ACC112 (cell line): ENCODE measurements around the gene RBBP7.
"Not testable (repeated sequence)": the region's sequence is repeated elsewhere in the genome, so short reads cannot be mapped to it uniquely, and the experiment has no call there.

Source experiments
- H2AFZ ChIP-seq: fragments of 200-600 bp; sonication (generic); one replicate; pipeline ENCODE4 v1.6.0; 2017; ENCODE audit warnings: antibody characterized with exemption, low read length; ENCODE audit not compliant: unreplicated experiment
- H3K27ac ChIP-seq: fragments of 200-600 bp; sonication (generic); 2 replicates; pipeline ENCODE4 v1.5.1; 2014; ENCODE audit warnings: low read depth, mild to moderate bottlenecking, antibody characterized with exemption, low read length, moderate library complexity
- H3K27me3 ChIP-seq: fragments of 200-600 bp; sonication (generic); 2 replicates; pipeline ENCODE4 v1.6.1; 2014; ENCODE audit warnings: mild to moderate bottlenecking, antibody characterized with exemption, low read length, moderate library complexity, mixed read lengths; ENCODE audit not compliant: insufficient read depth
- H3K36me3 ChIP-seq: fragments of 200-600 bp; sonication (generic); 2 replicates; pipeline ENCODE4 v1.6.1; 2016; ENCODE audit warnings: mild to moderate bottlenecking, antibody characterized with exemption, low read length, moderate library complexity, mixed read lengths; ENCODE audit not compliant: insufficient read depth
- H3K4me1 ChIP-seq: fragments of 200-600 bp; sonication (generic); one replicate; pipeline ENCODE4 v1.6.1; 2016; ENCODE audit warnings: low read length, mixed read lengths; ENCODE audit not compliant: insufficient read depth, unreplicated experiment, control insufficient read depth
- H3K4me3 ChIP-seq: fragments of 200-600 bp; sonication (generic); 2 replicates; pipeline ENCODE4 v1.5.1; 2014; ENCODE audit warnings: mild to moderate bottlenecking, low read depth, low read length
- H3K79me2 ChIP-seq: fragments of 200-600 bp; sonication (generic); one replicate; pipeline ENCODE4 v1.6.0; 2016; ENCODE audit warnings: low read length; ENCODE audit not compliant: control insufficient read depth, unreplicated experiment, insufficient read depth

Gene RBBP7

DNA sequence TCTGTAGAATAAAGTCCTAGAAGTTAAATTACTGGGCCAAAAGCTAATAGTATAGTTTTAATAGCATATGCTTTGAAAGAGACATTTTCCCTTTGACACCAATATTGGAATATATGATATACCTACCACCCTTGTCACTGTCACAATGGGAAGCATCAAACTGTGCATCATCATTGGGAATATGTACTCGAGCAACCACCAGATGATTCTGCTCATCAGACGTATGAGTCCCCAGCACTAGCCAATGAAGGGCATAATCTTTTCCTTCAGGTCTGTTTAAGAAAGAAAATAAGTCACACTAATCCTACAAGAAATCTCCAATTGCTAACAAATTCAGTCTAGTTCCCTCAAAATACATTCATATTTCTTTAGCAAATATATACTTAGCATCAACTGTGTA, 7.3 kb downstream of the RBBP7 start:
- H2AFZ ChIP-seq = no peak overlapping the region
- no peak overlapping the region for H3K4me3 ChIP-seq
- peaks cover 89% of the 10 kb centered on the region for H3K79me2 ChIP-seq
- H3K27ac ChIP-seq = no peak overlapping the region
- peaks cover 41% of the 10 kb centered on the region for H3K36me3 ChIP-seq
- H3K4me1 ChIP-seq = peaks cover 11% of the 10 kb centered on the region
- H3K27me3 ChIP-seq = no peaks in the 10 kb centered on the region

DNA sequence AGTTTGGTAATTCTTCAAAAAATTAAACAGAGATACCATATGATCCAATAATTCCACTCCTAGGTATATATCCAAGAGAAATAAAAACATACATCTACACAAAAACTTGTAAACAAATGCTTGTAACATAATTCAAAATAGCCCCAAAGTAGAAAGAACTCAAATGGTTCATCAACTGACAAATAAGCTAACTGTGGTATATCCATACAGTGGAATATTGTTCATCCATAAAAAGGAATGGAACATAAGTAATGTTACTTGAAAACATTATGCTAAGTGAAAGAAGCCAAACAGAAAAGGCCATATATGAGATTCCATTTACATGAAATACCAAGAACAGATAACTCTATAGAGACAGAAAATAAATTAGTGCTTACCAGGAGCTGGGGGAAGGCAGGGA, 13.4 kb downstream of the RBBP7 start:
- Histone ChIP-seq H3K27ac (no peak overlapping the region), H3K27me3 (no peaks in the 10 kb centered on the region), H2AFZ (no peak overlapping the region), H3K4me1 (peaks cover 18% of the 10 kb centered on the region), H3K36me3 (peaks cover 57% of the 10 kb centered on the region), H3K79me2 (peaks cover 70% of the 10 kb centered on the region), H3K4me3 (no peak overlapping the region)

DNA sequence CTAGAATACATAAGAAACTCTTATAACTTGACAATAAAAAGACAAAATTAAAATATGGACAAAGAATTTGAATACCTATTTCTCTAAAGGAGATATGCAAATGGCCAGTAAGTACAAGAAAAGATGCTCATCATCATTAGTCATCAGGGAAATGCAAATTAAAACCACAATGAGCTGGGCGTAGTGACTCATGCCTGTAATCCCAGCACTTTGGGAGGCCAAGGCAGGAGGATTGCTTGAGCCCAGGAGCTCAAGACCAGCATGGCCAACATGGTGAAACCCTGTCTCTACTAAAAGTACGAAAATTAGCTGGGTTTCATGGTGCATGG, 14.1 kb downstream of the RBBP7 start:
- peaks cover 53% of the 10 kb centered on the region for H3K36me3 ChIP-seq
- peaks cover 23% of the 10 kb centered on the region for H3K4me1 ChIP-seq
- H2AFZ ChIP-seq, H3K4me3 ChIP-seq, H3K27ac ChIP-seq, H3K27me3 ChIP-seq: not testable (repeated sequence)
- peaks cover 67% of the 10 kb centered on the region for H3K79me2 ChIP-seq

DNA sequence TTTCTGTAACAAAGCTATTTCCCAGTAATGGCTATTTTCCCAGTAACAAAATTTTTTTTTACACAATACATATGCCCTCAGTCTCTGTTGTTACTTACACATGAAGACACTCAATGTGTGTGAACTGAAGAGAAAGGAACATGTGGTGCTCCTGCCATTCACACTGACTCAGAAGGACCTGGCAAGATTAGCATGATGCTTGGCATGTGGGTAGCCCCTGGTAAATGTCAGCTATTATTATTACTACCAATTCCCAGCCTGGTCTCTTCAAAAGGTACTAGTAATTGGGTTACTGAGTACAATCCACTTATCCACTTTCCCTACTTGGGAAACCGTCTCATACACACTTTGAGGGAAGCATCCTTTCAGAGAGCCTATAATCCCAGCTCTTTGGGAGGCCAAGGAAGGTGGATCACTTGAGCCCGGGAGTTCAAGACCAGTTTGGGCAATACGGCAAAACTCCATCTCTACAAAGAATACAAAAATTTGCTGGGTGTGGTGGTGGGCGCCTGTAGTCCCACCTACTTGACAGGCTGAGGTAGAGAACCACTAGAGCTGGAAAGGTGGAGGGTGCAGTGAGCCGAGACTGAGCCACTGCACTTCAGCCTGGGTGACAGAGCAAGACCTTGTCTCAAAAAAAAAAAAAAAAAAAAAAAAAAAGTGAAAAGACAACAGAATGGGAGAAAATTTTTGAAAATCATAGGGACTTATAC, 14.6 kb downstream of the RBBP7 start:
- H3K4me1 ChIP-seq = peaks cover 23% of the 10 kb centered on the region
- no peak overlapping the region for H3K4me3 ChIP-seq
- no peaks in the 10 kb centered on the region for H3K27me3 ChIP-seq
- H3K27ac ChIP-seq = 0 out of 2 replicates have a peak overlapping the region, but pooled peaks have one; percentile 23
- H3K79me2 ChIP-seq = peaks cover 63% of the 10 kb centered on the region
- H3K36me3 ChIP-seq = peaks cover 53% of the 10 kb centered on the region
- no peak overlapping the region for H2AFZ ChIP-seq

DNA sequence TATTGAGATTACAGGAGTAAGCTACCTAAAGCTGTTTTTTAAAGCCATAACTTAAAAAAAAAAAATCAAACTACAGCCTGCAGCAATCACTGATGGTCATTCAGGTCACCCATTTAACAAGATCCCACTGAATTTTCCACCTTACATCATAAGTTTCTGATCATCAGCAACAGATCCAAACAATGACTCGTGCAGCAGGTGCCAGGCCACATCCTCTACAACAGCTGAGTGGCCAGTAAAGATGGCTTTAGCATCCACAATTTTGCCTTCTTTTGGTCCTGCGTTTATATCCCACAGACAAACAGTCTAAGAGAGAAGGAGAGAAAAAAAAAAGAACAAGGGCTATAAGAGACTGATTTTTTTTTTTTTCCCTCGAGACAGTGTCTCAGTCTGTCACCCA, 16.6 kb downstream of the RBBP7 start:
- Histone ChIP-seq H2AFZ (no peak overlapping the region), H3K79me2 (peaks cover 45% of the 10 kb centered on the region), H3K27ac (no peak overlapping the region), H3K36me3 (peaks cover 53% of the 10 kb centered on the region), H3K4me1 (peaks cover 31% of the 10 kb centered on the region), H3K27me3 (no peaks in the 10 kb centered on the region), H3K4me3 (no peak overlapping the region)

DNA sequence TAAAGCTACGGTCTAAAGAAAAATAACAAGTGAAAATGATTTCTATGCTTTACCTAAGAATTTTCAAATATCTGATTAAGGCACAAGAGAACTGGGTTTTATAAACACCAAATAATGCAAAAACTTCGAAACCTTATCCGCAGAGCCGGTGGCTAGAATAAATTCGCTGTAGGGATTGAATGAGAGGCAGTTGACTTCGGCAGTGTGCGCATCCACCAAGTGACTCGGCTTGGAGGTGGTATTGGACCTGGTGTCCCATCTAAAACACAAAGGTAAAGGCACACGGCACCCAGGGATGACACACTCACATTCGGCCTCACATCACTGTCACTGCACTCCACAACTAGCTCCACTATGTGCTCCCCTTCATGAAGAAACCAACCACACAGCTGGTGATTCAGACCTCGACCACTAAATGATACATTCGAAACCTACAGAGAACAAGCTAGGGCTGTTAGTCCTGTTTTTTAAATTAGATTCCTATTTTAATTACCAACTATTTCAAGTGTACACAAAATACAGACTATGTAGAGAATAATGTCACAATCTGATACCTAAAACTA, 17.5 kb downstream of the RBBP7 start:
- no peak overlapping the region for H3K27ac ChIP-seq
- H3K79me2 ChIP-seq = peaks cover 45% of the 10 kb centered on the region
- no peaks in the 10 kb centered on the region for H3K27me3 ChIP-seq
- H2AFZ ChIP-seq = no peak overlapping the region
- no peak overlapping the region for H3K4me3 ChIP-seq
- peaks cover 31% of the 10 kb centered on the region for H3K4me1 ChIP-seq
- peaks cover 48% of the 10 kb centered on the region for H3K36me3 ChIP-seq

DNA sequence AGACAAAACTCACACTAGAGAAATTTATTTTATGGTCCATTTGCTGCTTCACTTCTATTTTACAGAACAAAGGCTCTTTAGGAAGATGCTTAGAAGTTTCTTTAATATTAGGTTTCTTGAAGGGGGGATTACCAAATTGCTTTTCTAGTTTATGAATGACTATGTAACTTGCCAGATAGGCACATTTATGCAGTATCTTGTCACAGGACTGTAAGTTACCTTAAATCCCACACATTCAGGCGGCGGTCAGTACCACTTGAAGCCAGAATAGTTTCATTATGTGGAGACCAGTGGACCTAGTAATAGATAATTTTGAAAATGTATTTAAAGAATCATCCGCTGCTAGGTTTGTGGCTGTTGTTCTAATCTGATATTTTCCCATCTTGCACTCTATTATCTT, 18.3 kb downstream of the RBBP7 start:
- H3K27me3 ChIP-seq = no peaks in the 10 kb centered on the region
- peaks cover 42% of the 10 kb centered on the region for H3K79me2 ChIP-seq
- peaks cover 41% of the 10 kb centered on the region for H3K36me3 ChIP-seq
- no peak overlapping the region for H3K4me3 ChIP-seq
- H2AFZ ChIP-seq = no peak overlapping the region
- peaks cover 30% of the 10 kb centered on the region for H3K4me1 ChIP-seq
- H3K27ac ChIP-seq = peak overlapping the region; percentile 18; the same call in 1 of the 2 replicates

DNA sequence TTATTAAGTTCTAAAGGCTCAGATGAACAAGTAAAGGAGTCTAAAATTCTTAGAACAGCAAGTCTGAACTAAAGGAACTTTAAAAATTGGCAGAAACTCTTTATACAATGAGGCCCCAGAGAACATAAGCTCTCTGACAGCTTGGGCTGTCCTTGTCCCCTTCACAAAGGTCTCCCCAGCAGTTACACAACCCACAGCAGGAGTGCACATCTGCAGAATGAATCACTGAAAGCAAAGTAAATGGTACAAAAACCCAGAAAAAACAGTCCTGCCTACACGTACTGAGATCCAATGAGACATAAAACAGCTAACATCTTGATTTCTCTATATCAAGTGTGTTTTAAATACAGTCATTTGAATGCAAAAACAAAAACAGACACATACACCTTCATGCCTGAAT, 18.7 kb downstream of the RBBP7 start:
- H3K4me1 ChIP-seq = peaks cover 26% of the 10 kb centered on the region
- H3K27me3 ChIP-seq = no peaks in the 10 kb centered on the region
- H3K27ac ChIP-seq = peak overlapping the region; percentile 18; the same call in 1 of the 2 replicates
- no peak overlapping the region for H3K4me3 ChIP-seq
- peaks cover 41% of the 10 kb centered on the region for H3K36me3 ChIP-seq
- peaks cover 41% of the 10 kb centered on the region for H3K79me2 ChIP-seq
- H2AFZ ChIP-seq = no peak overlapping the region

DNA sequence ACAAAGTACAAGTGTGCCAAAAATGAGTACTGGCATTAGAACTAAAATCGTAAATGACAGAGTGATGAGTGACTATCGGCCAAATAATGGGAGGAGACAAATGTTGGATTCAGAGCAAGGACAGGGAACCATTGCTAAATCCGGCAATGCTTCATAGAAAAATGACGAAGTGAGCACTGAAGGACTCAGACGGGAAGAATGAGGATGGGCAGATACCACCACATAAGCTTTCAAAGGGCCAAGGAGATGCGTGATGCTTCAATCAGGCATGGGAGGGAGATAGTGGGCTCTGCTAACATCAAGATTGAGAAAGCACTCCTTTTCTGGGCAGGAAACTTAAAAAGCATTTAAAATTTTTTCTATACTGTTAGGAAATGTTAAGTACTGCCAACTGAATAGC, 21.6 kb downstream of the RBBP7 start:
- no peaks in the 10 kb centered on the region for H3K27me3 ChIP-seq
- no peak overlapping the region for H3K4me3 ChIP-seq
- peaks cover 26% of the 10 kb centered on the region for H3K79me2 ChIP-seq
- H3K4me1 ChIP-seq = peaks cover 21% of the 10 kb centered on the region
- peak overlapping the region; percentile 61 for H3K27ac ChIP-seq
- peaks cover 53% of the 10 kb centered on the region for H3K36me3 ChIP-seq
- H2AFZ ChIP-seq = no peak overlapping the region

DNA sequence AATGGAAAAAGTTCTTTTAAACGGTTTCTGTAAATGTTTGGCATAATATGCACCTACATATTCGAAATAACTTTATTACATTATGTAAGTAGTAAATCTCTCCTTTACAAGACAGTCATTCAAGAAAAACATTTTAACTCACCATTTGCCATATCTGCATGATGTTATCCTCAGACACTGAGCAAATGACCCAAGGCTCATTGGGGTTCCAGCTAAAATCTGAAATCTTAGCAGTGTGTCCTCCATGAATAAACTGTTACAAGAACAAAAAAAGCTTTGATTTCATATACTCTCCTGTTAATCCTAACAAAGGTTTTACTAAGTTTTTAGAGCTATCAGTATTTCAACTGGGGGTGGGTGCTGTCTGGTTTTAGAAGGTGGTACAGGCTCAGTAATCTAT, 24.5 kb downstream of the RBBP7 start:
- Histone ChIP-seq H3K27me3 (no peaks in the 10 kb centered on the region), H2AFZ (no peak overlapping the region), H3K4me3 (no peak overlapping the region), H3K27ac (no peak overlapping the region), H3K4me1 (peaks cover 20% of the 10 kb centered on the region), H3K36me3 (peaks cover 51% of the 10 kb centered on the region), H3K79me2 (peaks cover 14% of the 10 kb centered on the region)

DNA sequence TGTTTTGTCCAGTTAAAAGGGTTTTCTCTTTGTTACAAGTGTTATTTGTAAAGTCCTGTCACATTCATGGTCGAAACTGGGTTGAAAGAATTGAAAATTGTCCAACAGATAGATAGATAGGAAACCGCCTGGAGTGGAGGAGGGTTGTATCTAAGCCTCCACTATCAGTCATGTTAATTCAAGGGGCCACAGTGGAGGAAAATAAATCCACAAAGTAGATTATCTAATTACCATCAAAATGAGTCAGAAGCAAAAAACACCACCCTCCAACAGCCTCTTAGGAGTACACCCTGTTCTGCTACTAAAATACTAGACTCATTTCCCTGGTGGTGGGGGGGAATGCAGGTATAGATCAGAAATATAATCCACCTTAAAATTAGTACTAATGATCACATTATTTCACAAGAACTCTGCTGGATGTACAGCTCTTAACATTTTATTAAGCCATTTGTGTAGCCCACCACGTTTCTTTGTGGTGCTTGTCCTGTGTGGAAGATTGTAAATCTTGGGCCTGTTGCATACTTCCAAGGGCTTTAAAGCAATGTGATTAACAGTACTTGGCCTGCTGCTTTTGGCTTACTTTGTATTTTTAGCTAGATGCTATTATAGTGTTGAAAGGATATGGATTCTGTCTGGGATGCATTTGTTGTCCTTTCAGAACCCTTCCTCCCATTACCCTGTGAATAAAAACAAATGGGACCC, 26.8 kb downstream of the RBBP7 start:
- Histone ChIP-seq H3K27ac (peak overlapping the region; percentile 39), H3K36me3 (peaks cover 55% of the 10 kb centered on the region), H3K27me3 (no peaks in the 10 kb centered on the region), H3K79me2 (peaks cover 23% of the 10 kb centered on the region), H2AFZ (no peak overlapping the region), H3K4me3 (no peak overlapping the region), H3K4me1 (peaks cover 32% of the 10 kb centered on the region)
